Ramos (cell line): Measurements from ENCODE around the gene LST1.

ENCODE experiments used
- in situ Hi-C: fragments of 300-500 bp; cut with MboI; formaldehyde crosslinking; loops from one replicate; pipeline ENCODE4 v1.14.3; 2022; ENCODE audit warnings: low sequenced_read_pairs; ENCODE audit not compliant: unreplicated experiment

LST1 gene

GRCh38 chr6:31559606-31559957 lies 26.5 kb upstream of the LST1 start:
- in situ Hi-C loops, result no loop called here

GRCh38 chr6:31559958-31560696 lies 25.9 kb upstream of the LST1 start:
- in situ Hi-C loops, result no loop called here

- in situ Hi-C loops, result no loop called here
These were observed 25.4 kb upstream of the LST1 start for GRCh38 chr6:31560697-31561058.

GRCh38 chr6:31567531-31568370 lies 18.3 kb upstream of the LST1 start:
- in situ Hi-C loops, result no loop called here

- in situ Hi-C loops, result no loop called here
These were observed 17.5 kb upstream of the LST1 start for GRCh38 chr6:31568537-31568961.

GRCh38 chr6:31569861-31570536 lies 16.1 kb upstream of the LST1 start:
- in situ Hi-C loops, result no loop called here

GRCh38 chr6:31572041-31572911 lies 13.8 kb upstream of the LST1 start, which contains the start of gene LTA:
Gene LTA (plus strand): TSS chr6:31572289. CDS start chr6:31572743, 454 bp downstream.
- in situ Hi-C loops, result no loop called here

GRCh38 chr6:31573239-31574105 lies 12.6 kb upstream of the LST1 start:
- in situ Hi-C loops, result no loop called here

GRCh38 chr6:31574106-31575061 lies 11.7 kb upstream of the LST1 start:
- in situ Hi-C loops, result no loop called here

GRCh38 chr6:31575335-31575901 lies 10.7 kb upstream of the LST1 start, which contains the start of gene TNF:
Gene TNF (plus strand): TSS chr6:31575565. CDS start chr6:31575742, 177 bp downstream.
- in situ Hi-C loops, result no loop called here

GRCh38 chr6:31575952-31576685 lies 10.0 kb upstream of the LST1 start:
- in situ Hi-C loops, result no loop called here

- in situ Hi-C loops, result no loop called here
These were observed 9.0 kb upstream of the LST1 start for GRCh38 chr6:31576897-31577578.

- in situ Hi-C loops, result no loop called here
These were observed 8.5 kb upstream of the LST1 start for GRCh38 chr6:31577579-31577966.

- in situ Hi-C loops, result no loop called here
These were observed 7.6 kb upstream of the LST1 start for GRCh38 chr6:31578184-31579118.

GRCh38 chr6:31579119-31579505 lies 7.0 kb upstream of the LST1 start:
- in situ Hi-C loops, result no loop called here
